Prostate gland (tissue), 2 donors: Measurements from ENCODE around the gene TRPM3. TPM values are rescaled to one million over a fixed set of nuclear protein-coding genes. Genes with fewer than 3 reads are reported as not detected.

ENCODE experiments used
- DNase-seq: peaks from one replicate; pipeline ENCODE4 v3.0.0-alpha.2; 2019; ENCODE audit warnings: low spot score
- H3K27ac ChIP-seq, 2 donors: fragments of 200-600 bp; sonication (generic); 2 replicates each; pipeline ENCODE4 v1.5.1; 2017 to 2019
- H3K27me3 ChIP-seq: fragments of 200-600 bp; sonication (generic); replicated peaks from 2 replicates; pipeline ENCODE4 v1.5.1; 2019; ENCODE audit not compliant: insufficient read depth
- H3K36me3 ChIP-seq, 2 donors: fragments of 200-600 bp; sonication (generic); 1 replicate in 1 of 2; 2 replicates in 1 of 2; pipeline versions ENCODE4 v1.5.1 to v1.8.1; 2017 to 2019
- H3K4me1 ChIP-seq: fragments of 200-600 bp; sonication (generic); replicated peaks from 2 replicates; pipeline ENCODE4 v1.5.1; 2019
- H3K4me3 ChIP-seq, 2 donors: fragments of 200-600 bp; sonication (generic); 2 replicates each; pipeline ENCODE4 v1.5.1; 2017 to 2019
- H3K9me3 ChIP-seq: fragments of 200-600 bp; sonication (generic); 2 replicates; pipeline ENCODE4 v1.5.1; 2017
- POLR2A ChIP-seq: fragments of 450-650 bp; IDR thresholded peaks from one replicate; pipeline ENCODE4 v1.6.1; 2016; ENCODE audit warnings: antibody characterized with exemption, mild to moderate bottlenecking
- POLR2AphosphoS5 ChIP-seq: sonication (generic); formaldehyde crosslinking; IDR thresholded peaks from one replicate; pipeline ENCODE4 v1.6.1; 2017; ENCODE audit warnings: antibody characterized with exemption
- WGBS: methylation state at CpG from one replicate; pipeline ENCODE4 v1.1.5; 2018; 5-methylcytosine and 5-hydroxymethylcytosine counted together
- intact Hi-C: fragments of 100-400 bp; cut with DNase I; formaldehyde crosslinking; loops from one replicate; pipeline ENCODE4 v1.14.2; 2022
- total RNA-seq, 2 donors: library from RNA; depleted of rRNA; stranded (reverse); fragments of >200 nt; gene quantifications; one replicate each; pipeline ENCODE4 v1.1.0, GENCODE V29; 2016
- TF ChIP-seq, protein P1 (sequence below), 4 experiments: fragments of 200-600 bp in 2 of 4; fragments of 450-650 bp in 2 of 4; sonication (generic) in 2 of 4; IDR thresholded peaks; 1 replicate in 3 of 4; 2 replicates in 1 of 4; pipeline ENCODE4 v1.5.1; 2016 to 2019; ENCODE audit warnings: antibody characterized with exemption in 4 of 4, mild to moderate bottlenecking in 2 of 4, moderate library complexity in 2 of 4

Gene TRPM3
- total RNA-seq, 2 donors from 2014 or later: 0.32 to 18.7 TPM

- intact Hi-C loops: loop anchor here (5.0 kb wide), 2 partner anchors 81 to 144 kb away; no protein-coding TSS in a partner anchor
- Histone ChIP-seq H3K4me1 (no peaks in the 10 kb centered on the region), H3K4me3 (no peak overlapping the region), H3K36me3 (no peaks in the 10 kb centered on the region), H3K9me3 (no peaks in the 10 kb centered on the region), H3K27ac (no peak overlapping the region), H3K27me3 (no peaks in the 10 kb centered on the region)
- DNase-seq: no peak
- WGBS: 95% methylated on average over 2 of the region's 2 CpGs
- TF ChIP-seq, protein P1, sequence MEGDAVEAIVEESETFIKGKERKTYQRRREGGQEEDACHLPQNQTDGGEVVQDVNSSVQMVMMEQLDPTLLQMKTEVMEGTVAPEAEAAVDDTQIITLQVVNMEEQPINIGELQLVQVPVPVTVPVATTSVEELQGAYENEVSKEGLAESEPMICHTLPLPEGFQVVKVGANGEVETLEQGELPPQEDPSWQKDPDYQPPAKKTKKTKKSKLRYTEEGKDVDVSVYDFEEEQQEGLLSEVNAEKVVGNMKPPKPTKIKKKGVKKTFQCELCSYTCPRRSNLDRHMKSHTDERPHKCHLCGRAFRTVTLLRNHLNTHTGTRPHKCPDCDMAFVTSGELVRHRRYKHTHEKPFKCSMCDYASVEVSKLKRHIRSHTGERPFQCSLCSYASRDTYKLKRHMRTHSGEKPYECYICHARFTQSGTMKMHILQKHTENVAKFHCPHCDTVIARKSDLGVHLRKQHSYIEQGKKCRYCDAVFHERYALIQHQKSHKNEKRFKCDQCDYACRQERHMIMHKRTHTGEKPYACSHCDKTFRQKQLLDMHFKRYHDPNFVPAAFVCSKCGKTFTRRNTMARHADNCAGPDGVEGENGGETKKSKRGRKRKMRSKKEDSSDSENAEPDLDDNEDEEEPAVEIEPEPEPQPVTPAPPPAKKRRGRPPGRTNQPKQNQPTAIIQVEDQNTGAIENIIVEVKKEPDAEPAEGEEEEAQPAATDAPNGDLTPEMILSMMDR (IDR thresholded peaks at IDR 0.05): no peak
- no peak for TF ChIP-seq POLR2AphosphoS5
- no peak for TF ChIP-seq POLR2A
These were observed 625.2 kb downstream of the TRPM3 start for GRCh38 chr9:70496244-70496643.

GRCh38 chr9:70495514-70495913, 625.9 kb downstream of the TRPM3 start:
- H3K9me3 ChIP-seq: no peaks in the 10 kb centered on the region
- no peak for TF ChIP-seq POLR2AphosphoS5
- TF ChIP-seq, protein P1 (IDR thresholded peaks at IDR 0.05): no peak
- TF ChIP-seq POLR2A: no peak
- no peak for DNase-seq
- no peaks in the 10 kb centered on the region for H3K4me1 ChIP-seq
- H3K36me3 ChIP-seq: no peaks in the 10 kb centered on the region
- no peak overlapping the region for H3K27ac ChIP-seq
- no peak overlapping the region for H3K4me3 ChIP-seq
- intact Hi-C loops: loop anchor here (5.0 kb wide), 2 partner anchors 82 to 143 kb away; no protein-coding TSS in a partner anchor
- WGBS: 96% methylated on average over 6 of the region's 6 CpGs
- no peaks in the 10 kb centered on the region for H3K27me3 ChIP-seq

DNA sequence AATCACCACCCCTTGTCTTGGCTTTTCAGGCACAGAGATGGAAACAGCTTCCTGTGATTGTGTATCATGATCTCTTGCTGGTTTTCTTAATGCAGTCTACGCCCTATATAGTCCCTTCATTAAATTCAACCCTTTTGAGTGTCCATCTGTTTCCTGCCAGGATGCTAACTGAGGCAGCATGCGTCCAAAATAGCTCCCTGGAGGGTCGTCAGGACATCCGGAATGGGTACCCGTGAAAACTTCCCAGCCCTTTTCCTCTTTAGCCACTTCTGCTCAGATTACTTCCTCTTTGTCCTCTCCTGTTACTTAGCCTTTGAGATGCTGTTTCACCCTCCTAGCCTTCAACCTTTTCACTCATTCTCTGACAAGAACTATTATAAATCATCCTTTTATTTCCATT, 627.2 kb downstream of the TRPM3 start:
- no peak overlapping the region for H3K27ac ChIP-seq

DNA sequence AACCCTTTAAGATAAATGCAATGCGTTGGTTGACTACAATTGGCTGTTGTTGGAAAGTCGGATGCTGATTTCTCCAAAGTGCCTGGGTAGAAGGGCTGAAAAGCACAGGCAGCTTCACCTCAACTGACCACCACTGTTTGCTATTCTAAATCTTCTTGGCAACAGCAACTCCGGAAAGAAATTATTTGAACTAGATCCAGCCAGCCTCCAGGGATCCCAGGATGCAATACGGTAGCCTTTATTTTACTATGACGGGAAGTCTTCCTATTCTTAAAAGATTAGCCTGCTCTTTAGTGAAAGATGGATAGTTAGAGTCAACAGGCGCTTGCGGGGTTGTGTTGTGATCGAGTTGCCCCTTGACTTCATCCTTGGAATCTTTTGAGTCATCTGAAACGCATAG, 628.4 kb downstream of the TRPM3 start:
- Histone ChIP-seq H3K36me3 (no peaks in the 10 kb centered on the region), H3K9me3 (no peaks in the 10 kb centered on the region), H3K27ac (no peak overlapping the region), H3K4me1 (no peaks in the 10 kb centered on the region), H3K4me3 (no peak overlapping the region), H3K27me3 (no peaks in the 10 kb centered on the region)
- no peak for DNase-seq
- 76% methylated on average over 9 of the region's 9 CpGs for WGBS
- intact Hi-C loops: no loop called here
- TF ChIP-seq, protein P1 (IDR thresholded peaks at IDR 0.05): no peak
- TF ChIP-seq POLR2AphosphoS5: no peak
- no peak for TF ChIP-seq POLR2A

More for the DNA sequence above, 627.2 kb downstream of the TRPM3 start:
- no peak for DNase-seq
- WGBS: 76% methylated on average over 5 of the region's 5 CpGs
- Histone ChIP-seq H3K4me3 (no peak overlapping the region), H3K9me3 (no peaks in the 10 kb centered on the region), H3K4me1 (no peaks in the 10 kb centered on the region), H3K36me3 (no peaks in the 10 kb centered on the region), H3K27me3 (no peaks in the 10 kb centered on the region)
- no peak for TF ChIP-seq POLR2AphosphoS5
- TF ChIP-seq, protein P1 (IDR thresholded peaks at IDR 0.05): no peak
- intact Hi-C loops: no loop called here

GRCh38 chr9:70492319-70492777, 629.1 kb downstream of the TRPM3 start:
- Histone ChIP-seq H3K9me3 (no peaks in the 10 kb centered on the region), H3K27ac (no peak overlapping the region), H3K4me3 (no peak overlapping the region), H3K27me3 (no peaks in the 10 kb centered on the region), H3K36me3 (no peaks in the 10 kb centered on the region), H3K4me1 (no peaks in the 10 kb centered on the region)
- DNase-seq: no peak
- WGBS: 44% methylated on average over 2 of the region's 2 CpGs
- intact Hi-C loops: no loop called here
- TF ChIP-seq, protein P1 (IDR thresholded peaks at IDR 0.05): no peak
- TF ChIP-seq POLR2A (no peak), POLR2AphosphoS5 (no peak)
